Astrocyte of the cerebellum (primary cell): ENCODE results near the gene ACP3.

ENCODE experiments used
- DNase-seq: peaks from one replicate; pipeline ENCODE4 v3.0.0-alpha.2; 2011; ENCODE audit warnings: low read depth
- H3K4me3 ChIP-seq: 2 replicates; pipeline ENCODE4 v1.5.1; 2011; ENCODE audit warnings: mild to moderate bottlenecking, low read depth, low read length, moderate library complexity
- CTCF ChIP-seq: IDR thresholded peaks from 2 replicates; pipeline ENCODE4 v1.5.1; 2012; ENCODE audit warnings: low read length, low read depth, moderate library complexity, mild to moderate bottlenecking; ENCODE audit errors: missing control alignments
- in situ Hi-C: cut with HindIII; loops from 2 replicates; pipeline ENCODE4 v1.10.0; 2017; ENCODE audit warnings: low sequenced_read_pairs

Gene ACP3

DNA sequence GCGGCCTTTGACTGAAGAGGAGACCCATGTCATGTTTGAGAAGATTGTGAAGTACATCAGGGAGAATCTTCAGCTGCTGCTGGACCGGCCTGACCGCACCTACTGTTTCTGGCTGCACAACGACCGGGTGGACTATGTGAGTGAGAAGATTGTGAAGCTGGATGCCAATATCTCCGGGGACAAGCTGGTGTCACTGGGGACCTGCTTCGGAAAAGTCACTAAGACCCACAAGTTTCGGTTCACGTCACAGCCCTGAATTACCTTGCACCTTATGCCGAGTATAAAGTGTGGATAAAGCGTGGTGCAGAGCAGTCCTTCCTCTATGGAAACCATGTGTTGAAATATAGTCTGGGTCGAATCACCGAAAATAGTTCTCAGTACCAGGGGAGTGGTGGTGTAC lies 84.0 kb downstream of the ACP3 start:
- DNase-seq, result no peak
- H3K4me3 ChIP-seq, result no peak overlapping the region
- in situ Hi-C loops, result no loop called here
- no peak for TF ChIP-seq CTCF

GRCh38 chr3:132404276-132404675 lies 87.1 kb downstream of the ACP3 start:
- DNase-seq, result no peak

DNA sequence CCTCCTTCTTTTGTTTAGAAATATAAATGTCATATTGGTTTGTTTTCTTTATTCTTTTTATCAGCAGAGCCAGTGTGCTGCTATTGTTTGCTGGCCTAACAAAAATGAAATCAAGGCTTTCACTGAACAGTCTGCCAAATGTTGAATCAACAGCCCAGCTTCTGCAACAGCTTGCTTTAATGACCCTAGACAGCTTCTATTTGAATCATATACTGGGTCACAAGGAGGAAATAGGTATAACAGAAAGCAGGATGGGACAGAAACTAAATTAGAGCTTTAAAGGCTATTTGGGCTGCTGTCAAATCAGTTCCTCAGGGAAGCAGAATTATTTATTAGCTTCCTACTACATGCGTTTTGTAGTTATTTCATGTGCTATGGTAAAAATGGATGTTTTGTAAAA lies 88.0 kb downstream of the ACP3 start:
- no peak for TF ChIP-seq CTCF
- in situ Hi-C loops, result no loop called here
- no peak for DNase-seq
- H3K4me3 ChIP-seq, result no peak overlapping the region

More at GRCh38 chr3:132404276-132404675, 87.1 kb downstream of the ACP3 start:
- TF ChIP-seq CTCF, result no peak
- no peak overlapping the region for H3K4me3 ChIP-seq
- in situ Hi-C loops, result no loop called here

DNA sequence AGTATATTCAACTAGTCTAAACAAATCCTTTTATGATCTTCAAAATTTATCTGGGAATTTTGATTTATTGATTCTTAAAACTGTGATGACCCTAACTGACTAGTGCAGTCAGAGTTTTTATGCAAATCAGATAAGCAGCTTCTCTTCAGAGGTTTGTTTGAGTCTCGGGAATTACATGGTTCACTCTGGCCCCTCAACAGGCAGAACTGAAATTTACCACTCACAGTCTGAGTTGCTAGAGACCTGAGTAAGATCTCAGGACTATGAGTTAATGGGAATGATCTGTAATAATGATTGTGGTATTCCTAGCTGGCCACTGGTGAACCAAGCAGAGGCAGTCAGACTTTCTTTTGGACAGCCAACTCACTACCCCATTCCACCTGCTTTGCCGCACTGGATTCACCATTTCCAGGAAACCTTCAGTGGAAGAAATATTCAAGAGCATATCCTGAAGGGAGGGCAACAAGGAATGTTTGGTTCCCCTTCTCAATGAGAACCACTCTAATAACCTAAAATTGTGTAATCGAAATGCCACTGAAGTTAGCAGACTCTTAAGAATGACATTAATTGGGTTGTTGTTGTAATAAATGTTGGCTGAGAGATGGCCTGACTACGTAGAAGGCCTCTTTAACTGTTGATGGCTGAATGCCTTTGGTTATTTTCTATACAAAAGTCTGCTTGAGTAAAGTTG lies 88.5 kb downstream of the ACP3 start:
- no peak overlapping the region for H3K4me3 ChIP-seq
- no peak for TF ChIP-seq CTCF
- DNase-seq, result no peak
- in situ Hi-C loops, result no loop called here

DNA sequence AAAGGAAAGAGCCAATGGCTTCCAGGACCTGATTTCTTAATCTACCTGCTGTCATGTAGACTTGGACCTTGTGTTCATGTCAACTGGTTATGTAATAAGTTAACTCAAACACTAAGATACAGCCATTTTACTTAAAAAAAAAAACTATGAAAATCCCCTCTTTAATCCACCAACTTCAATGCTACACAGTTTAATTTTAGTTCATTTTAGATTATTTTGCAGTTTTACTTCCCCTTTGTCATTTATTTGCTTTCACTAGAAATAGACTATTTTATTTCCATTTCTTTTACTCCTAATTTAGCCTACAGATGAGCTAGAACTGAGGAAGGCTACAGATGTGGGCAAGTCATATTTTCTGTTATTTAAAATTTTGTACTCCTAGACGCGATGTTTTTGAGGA lies 89.4 kb downstream of the ACP3 start:
- in situ Hi-C loops, result no loop called here
- TF ChIP-seq CTCF, result no peak
- H3K4me3 ChIP-seq, result no peak overlapping the region
- no peak for DNase-seq

DNA sequence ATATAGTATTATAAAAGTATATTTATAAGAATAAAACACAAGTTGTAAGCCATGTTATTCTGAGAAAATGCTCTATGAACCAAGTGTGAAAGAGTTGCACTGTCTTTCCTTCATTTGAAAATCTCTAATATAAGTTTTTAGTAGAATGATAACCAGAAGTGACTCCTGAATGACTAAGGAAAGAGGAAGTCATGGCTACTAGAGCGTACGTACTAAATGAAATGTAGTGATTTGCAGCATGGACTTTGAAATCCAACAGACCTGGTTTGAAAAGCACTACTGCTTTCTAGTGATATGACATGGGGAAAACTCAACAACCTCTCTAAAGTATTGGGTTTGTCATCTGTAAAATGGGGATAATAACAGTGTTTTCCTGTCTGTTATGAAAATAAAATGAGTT lies 89.8 kb downstream of the ACP3 start:
- in situ Hi-C loops, result no loop called here
- H3K4me3 ChIP-seq, result no peak overlapping the region
- DNase-seq, result no peak
- no peak for TF ChIP-seq CTCF
